ENCODE measurements around the gene SERPINA9.

The SERPINA9 gene

GRCh38 chr14:94449930-94450329 lies 26.1 kb downstream of the SERPINA9 start:
- H2AFZ ChIP-seq (ENCODE audit: low read length, unreplicated experiment), result no peak overlapping the region
- H3K27ac ChIP-seq (ENCODE audit: low read depth, low read length), result no peak overlapping the region
- H3K79me2 ChIP-seq (ENCODE audit: control insufficient read depth, insufficient read depth, low read length, unreplicated experiment), result no peaks in the 10 kb centered on the region
- H3K4me1 ChIP-seq (ENCODE audit: control insufficient read depth, insufficient read depth, low read length, unreplicated experiment), result no peaks in the 10 kb centered on the region
- peaks cover 87% of the 10 kb centered on the region for H3K27me3 ChIP-seq (ENCODE audit: insufficient read depth, low read length)
- no peaks in the 10 kb centered on the region for H3K36me3 ChIP-seq (ENCODE audit: insufficient read depth, low read length)
- no peak overlapping the region for H3K4me3 ChIP-seq (ENCODE audit: low read depth, low read length)

DNA sequence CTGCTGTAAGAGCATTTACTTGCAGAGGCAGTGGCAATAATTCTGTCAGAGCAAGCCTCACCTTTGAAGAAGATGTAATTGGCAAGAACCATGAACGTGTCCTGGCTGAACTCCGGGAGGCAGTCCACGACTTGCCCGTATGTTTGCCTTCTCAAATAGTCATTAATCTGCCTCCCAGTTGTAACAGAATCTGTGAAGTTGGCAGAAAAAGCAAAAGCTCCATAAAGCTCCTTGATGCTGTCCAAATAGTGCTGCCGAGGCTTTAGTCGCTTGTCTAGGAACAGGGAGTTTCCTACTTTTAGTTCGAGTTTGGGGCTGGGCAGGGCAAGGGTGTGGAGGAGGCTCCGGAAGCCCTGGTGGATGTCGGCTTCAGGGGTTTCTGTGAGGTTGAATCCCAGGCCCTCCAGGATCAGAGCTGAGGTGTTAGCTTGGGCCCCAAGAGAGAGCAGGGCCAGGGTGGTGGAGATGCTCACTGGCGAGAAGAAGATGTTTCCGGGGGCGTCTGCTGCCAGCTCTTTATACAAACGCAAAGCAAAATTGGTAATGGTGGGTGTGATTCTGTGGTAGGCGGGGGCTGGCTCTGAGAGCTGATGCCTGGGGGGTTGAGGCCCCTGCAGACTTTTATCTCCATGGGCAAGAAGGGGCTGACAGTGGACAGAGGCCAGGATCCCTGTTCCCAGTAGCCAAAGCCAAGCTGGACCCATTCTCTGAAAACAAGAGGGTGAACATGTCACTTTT lies 27.8 kb downstream of the SERPINA9 start:
- Histone ChIP-seq H3K27ac (ENCODE audit: low read depth, low read length) (no peak overlapping the region), H3K4me1 (ENCODE audit: control insufficient read depth, insufficient read depth, low read length, unreplicated experiment) (no peaks in the 10 kb centered on the region), H3K79me2 (ENCODE audit: control insufficient read depth, insufficient read depth, low read length, unreplicated experiment) (no peaks in the 10 kb centered on the region), H2AFZ (ENCODE audit: low read length, unreplicated experiment) (no peak overlapping the region), H3K27me3 (ENCODE audit: insufficient read depth, low read length) (peaks cover 79% of the 10 kb centered on the region), H3K36me3 (ENCODE audit: insufficient read depth, low read length) (no peaks in the 10 kb centered on the region), H3K4me3 (ENCODE audit: low read depth, low read length) (no peak overlapping the region)

- Histone ChIP-seq H3K79me2 (ENCODE audit: control insufficient read depth, insufficient read depth, low read length, unreplicated experiment) (no peaks in the 10 kb centered on the region), H3K27me3 (ENCODE audit: insufficient read depth, low read length) (peaks cover 73% of the 10 kb centered on the region), H3K36me3 (ENCODE audit: insufficient read depth, low read length) (no peaks in the 10 kb centered on the region), H3K4me3 (ENCODE audit: low read depth, low read length) (no peak overlapping the region), H3K27ac (ENCODE audit: low read depth, low read length) (no peak overlapping the region), H2AFZ (ENCODE audit: low read length, unreplicated experiment) (no peak overlapping the region), H3K4me1 (ENCODE audit: control insufficient read depth, insufficient read depth, low read length, unreplicated experiment) (no peaks in the 10 kb centered on the region)
Measured at GRCh38 chr14:94447206-94447605, 28.8 kb downstream of the SERPINA9 start.

- Histone ChIP-seq H3K36me3 (ENCODE audit: insufficient read depth, low read length) (no peaks in the 10 kb centered on the region), H2AFZ (ENCODE audit: low read length, unreplicated experiment) (no peak overlapping the region), H3K79me2 (ENCODE audit: control insufficient read depth, insufficient read depth, low read length, unreplicated experiment) (no peaks in the 10 kb centered on the region), H3K4me3 (ENCODE audit: low read depth, low read length) (no peak overlapping the region), H3K27ac (ENCODE audit: low read depth, low read length) (no peak overlapping the region), H3K27me3 (ENCODE audit: insufficient read depth, low read length) (peaks cover 68% of the 10 kb centered on the region), H3K4me1 (ENCODE audit: control insufficient read depth, insufficient read depth, low read length, unreplicated experiment) (no peaks in the 10 kb centered on the region)
Measured at GRCh38 chr14:94446126-94446525, 29.9 kb downstream of the SERPINA9 start.

DNA sequence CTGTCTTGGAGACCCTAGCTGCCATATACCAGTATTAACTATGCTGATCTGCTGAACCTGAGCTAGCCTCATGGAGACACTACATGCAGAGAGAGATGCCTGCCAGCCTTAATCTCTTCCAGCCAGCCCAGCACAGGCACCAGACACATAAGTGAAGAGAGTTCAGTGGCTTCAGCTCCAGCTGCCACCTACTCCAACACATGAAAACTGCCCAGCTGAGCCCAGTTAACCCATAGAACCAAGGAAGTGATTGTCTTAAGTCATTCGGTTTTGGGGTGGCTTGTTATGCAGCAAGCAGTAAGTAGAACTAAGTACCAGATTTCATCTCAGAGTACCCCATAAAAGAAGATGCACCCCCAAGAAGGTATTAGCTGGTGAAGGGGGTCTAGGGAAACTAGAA lies 31.0 kb downstream of the SERPINA9 start:
- Histone ChIP-seq H3K36me3 (ENCODE audit: insufficient read depth, low read length) (no peaks in the 10 kb centered on the region), H3K27ac (ENCODE audit: low read depth, low read length) (no peak overlapping the region), H3K4me3 (ENCODE audit: low read depth, low read length) (no peak overlapping the region), H3K4me1 (ENCODE audit: control insufficient read depth, insufficient read depth, low read length, unreplicated experiment) (no peaks in the 10 kb centered on the region), H2AFZ (ENCODE audit: low read length, unreplicated experiment) (no peak overlapping the region), H3K79me2 (ENCODE audit: control insufficient read depth, insufficient read depth, low read length, unreplicated experiment) (no peaks in the 10 kb centered on the region), H3K27me3 (ENCODE audit: insufficient read depth, low read length) (peaks cover 60% of the 10 kb centered on the region)

DNA sequence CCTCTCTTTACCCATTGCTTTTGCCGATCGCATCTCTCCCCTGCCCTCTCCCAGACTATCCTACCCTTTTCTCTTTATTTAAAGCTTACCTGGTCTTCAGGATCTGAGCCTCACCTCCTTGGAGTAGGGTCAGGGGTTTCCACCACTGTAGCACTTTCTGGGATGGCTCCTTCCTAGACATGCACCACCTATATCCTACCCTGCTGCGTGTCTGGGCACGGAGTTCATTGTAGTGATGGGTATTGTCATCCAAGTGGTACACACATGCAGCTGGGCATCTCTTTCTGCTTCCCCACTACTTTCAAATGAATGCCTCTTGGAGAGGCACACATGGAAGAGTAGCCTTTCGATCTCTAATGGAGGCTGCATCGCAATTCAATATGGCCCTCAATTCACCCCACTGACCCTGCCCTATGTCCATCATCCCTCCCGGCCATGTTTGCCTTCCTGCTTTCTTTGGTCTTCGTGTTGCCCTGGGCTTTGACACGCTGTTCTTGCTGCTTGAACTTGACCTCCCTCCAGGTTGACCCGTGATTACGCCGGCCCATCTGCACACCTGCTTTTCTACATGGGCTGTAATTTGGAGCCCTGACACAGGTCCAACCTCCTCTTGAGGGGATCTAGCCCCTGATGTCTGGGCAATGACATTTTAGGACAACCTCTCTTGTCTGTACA lies 34.3 kb downstream of the SERPINA9 start:
- Histone ChIP-seq H2AFZ (ENCODE audit: low read length, unreplicated experiment) (no peak overlapping the region), H3K36me3 (ENCODE audit: insufficient read depth, low read length) (no peaks in the 10 kb centered on the region), H3K27ac (ENCODE audit: low read depth, low read length) (no peak overlapping the region), H3K4me1 (ENCODE audit: control insufficient read depth, insufficient read depth, low read length, unreplicated experiment) (no peaks in the 10 kb centered on the region), H3K79me2 (ENCODE audit: control insufficient read depth, insufficient read depth, low read length, unreplicated experiment) (no peaks in the 10 kb centered on the region), H3K4me3 (ENCODE audit: low read depth, low read length) (no peak overlapping the region), H3K27me3 (ENCODE audit: insufficient read depth, low read length) (peaks cover 38% of the 10 kb centered on the region)

DNA sequence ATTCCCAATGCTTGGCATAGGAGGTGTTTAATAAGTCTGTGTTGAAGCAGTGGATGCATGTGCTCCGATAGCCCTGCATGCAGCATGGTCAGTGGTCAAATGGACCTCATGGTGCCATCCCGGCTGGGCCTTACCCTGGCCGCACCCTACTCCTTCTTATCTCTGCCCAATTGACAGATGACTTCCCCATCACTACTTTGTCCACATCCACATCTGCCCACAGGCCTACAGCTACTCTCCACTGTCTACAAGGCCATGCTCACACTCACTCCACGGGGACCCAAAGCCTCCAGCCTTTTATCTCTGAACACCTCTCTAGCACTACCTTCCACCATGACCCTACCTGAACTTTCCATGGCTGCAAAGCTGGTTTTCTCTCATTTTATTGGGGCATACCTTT lies 34.9 kb downstream of the SERPINA9 start:
- H3K4me1 ChIP-seq (ENCODE audit: control insufficient read depth, insufficient read depth, low read length, unreplicated experiment), result no peaks in the 10 kb centered on the region
- no peaks in the 10 kb centered on the region for H3K79me2 ChIP-seq (ENCODE audit: control insufficient read depth, insufficient read depth, low read length, unreplicated experiment)
- H3K27ac ChIP-seq (ENCODE audit: low read depth, low read length), result no peak overlapping the region
- no peak overlapping the region for H2AFZ ChIP-seq (ENCODE audit: low read length, unreplicated experiment)
- peaks cover 33% of the 10 kb centered on the region for H3K27me3 ChIP-seq (ENCODE audit: insufficient read depth, low read length)
- H3K36me3 ChIP-seq (ENCODE audit: insufficient read depth, low read length), result no peaks in the 10 kb centered on the region
- H3K4me3 ChIP-seq (ENCODE audit: low read depth, low read length), result no peak overlapping the region

- peaks cover 27% of the 10 kb centered on the region for H3K27me3 ChIP-seq (ENCODE audit: insufficient read depth, low read length)
- H3K4me3 ChIP-seq (ENCODE audit: low read depth, low read length), result no peak overlapping the region
- no peak overlapping the region for H2AFZ ChIP-seq (ENCODE audit: low read length, unreplicated experiment)
- no peaks in the 10 kb centered on the region for H3K79me2 ChIP-seq (ENCODE audit: control insufficient read depth, insufficient read depth, low read length, unreplicated experiment)
- H3K36me3 ChIP-seq (ENCODE audit: insufficient read depth, low read length), result no peaks in the 10 kb centered on the region
- no peak overlapping the region for H3K27ac ChIP-seq (ENCODE audit: low read depth, low read length)
- no peaks in the 10 kb centered on the region for H3K4me1 ChIP-seq (ENCODE audit: control insufficient read depth, insufficient read depth, low read length, unreplicated experiment)
Measured at GRCh38 chr14:94439453-94440057, 36.4 kb downstream of the SERPINA9 start.

DNA sequence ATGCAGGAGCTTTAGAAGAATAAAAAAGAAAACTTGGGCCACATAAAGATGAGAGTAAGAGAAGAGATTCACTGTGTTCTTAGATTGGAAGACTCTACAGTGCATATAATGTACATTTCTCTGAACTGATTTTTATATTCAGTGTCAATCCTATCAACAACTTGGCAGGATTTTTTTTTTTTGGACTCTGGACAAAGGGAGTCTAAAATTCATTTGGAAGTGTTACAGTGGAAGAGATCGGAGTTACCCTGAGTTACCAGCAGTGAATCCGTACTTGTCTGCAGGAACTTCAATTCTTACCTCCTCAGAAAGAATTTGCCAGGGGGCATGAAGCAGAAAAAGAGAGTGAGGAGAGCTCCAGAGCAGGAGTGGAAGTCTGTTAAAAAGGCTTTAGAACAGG lies 47.4 kb downstream of the SERPINA9 start:
- Histone ChIP-seq H3K27ac (ENCODE audit: low read depth, low read length) (no peak overlapping the region), H3K36me3 (ENCODE audit: insufficient read depth, low read length) (no peaks in the 10 kb centered on the region), H2AFZ (ENCODE audit: low read length, unreplicated experiment) (no peak overlapping the region), H3K4me3 (ENCODE audit: low read depth, low read length) (no peak overlapping the region), H3K4me1 (ENCODE audit: control insufficient read depth, insufficient read depth, low read length, unreplicated experiment) (no peaks in the 10 kb centered on the region), H3K79me2 (ENCODE audit: control insufficient read depth, insufficient read depth, low read length, unreplicated experiment) (no peaks in the 10 kb centered on the region), H3K27me3 (ENCODE audit: insufficient read depth, low read length) (peaks cover 6% of the 10 kb centered on the region; the same call in 1 of the 2 replicates)

DNA sequence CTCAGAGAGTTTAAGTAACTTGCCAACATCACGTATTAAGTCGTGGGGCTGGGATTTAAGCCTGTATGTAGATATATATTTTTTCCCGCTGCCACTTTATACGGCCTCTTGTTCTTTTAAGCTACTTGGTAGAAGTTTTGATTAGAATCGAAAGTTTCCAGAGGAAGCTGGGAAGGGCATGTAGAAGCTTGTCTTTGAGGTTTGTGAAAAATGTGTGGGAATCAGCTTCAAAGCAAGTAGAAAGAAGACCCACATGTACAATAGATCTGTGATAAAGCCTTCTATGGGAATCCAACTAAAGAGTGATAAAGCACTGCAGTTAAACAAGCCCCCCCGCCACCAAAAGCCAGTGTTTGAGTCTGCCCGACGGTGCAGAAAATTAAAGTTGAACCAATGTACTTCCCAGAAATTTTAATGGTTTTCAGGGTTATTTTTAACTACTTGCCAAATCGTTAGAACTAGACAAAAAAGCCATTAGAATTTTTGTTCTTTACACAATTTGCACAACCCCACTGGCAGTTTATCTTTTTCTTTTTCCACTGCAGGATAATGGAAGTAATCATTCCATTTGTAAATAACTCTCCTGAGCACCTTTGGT lies 48.9 kb downstream of the SERPINA9 start:
- no peak overlapping the region for H2AFZ ChIP-seq (ENCODE audit: low read length, unreplicated experiment)
- no peaks in the 10 kb centered on the region for H3K4me1 ChIP-seq (ENCODE audit: control insufficient read depth, insufficient read depth, low read length, unreplicated experiment)
- H3K27me3 ChIP-seq (ENCODE audit: insufficient read depth, low read length), result peaks cover 6% of the 10 kb centered on the region; the same call in 1 of the 2 replicates
- no peak overlapping the region for H3K27ac ChIP-seq (ENCODE audit: low read depth, low read length)
- H3K36me3 ChIP-seq (ENCODE audit: insufficient read depth, low read length), result no peaks in the 10 kb centered on the region
- no peaks in the 10 kb centered on the region for H3K79me2 ChIP-seq (ENCODE audit: control insufficient read depth, insufficient read depth, low read length, unreplicated experiment)
- no peak overlapping the region for H3K4me3 ChIP-seq (ENCODE audit: low read depth, low read length)
